GM23338 (cell line): ENCODE results near the gene USPL1. TPM values are rescaled to one million over a fixed set of nuclear protein-coding genes. Genes with fewer than 3 reads are reported as not detected.
"Not testable (repeated sequence)": the region's sequence is repeated elsewhere in the genome, so short reads cannot be mapped to it uniquely, and the experiment has no call there.

Experiments
- ATAC-seq: fragments of 200-7000 bp; cut with Tn5 transposase; 3 replicates; pipeline ENCODE4 v1.9.1; 2020
- DNase-seq: peaks from one replicate; pipeline ENCODE4 v3.0.0-alpha.2; 2015; ENCODE audit warnings: low spot score
- H2AFZ ChIP-seq: fragments of 200-600 bp; sonication (generic); 2 replicates; pipeline ENCODE4 v1.8.0; 2016; ENCODE audit warnings: antibody characterized with exemption, mild to moderate bottlenecking, moderate library complexity
- H3F3A ChIP-seq: fragments of 200-600 bp; sonication (generic); replicated peaks from 2 replicates; pipeline ENCODE4 v1.8.0; 2017; ENCODE audit warnings: antibody characterized with exemption, mixed run types, low read depth
- H3K27ac ChIP-seq: fragments of 200-600 bp; sonication (generic); 2 replicates; pipeline ENCODE4 v1.6.1; 2016; ENCODE audit warnings: low read depth
- H3K27me3 ChIP-seq: fragments of 200-600 bp; sonication (generic); 2 replicates; pipeline ENCODE4 v1.8.0; 2016; ENCODE audit warnings: mild to moderate bottlenecking, mixed run types, moderate library complexity; ENCODE audit not compliant: insufficient read depth
- H3K36me3 ChIP-seq: fragments of 200-600 bp; sonication (generic); 2 replicates; pipeline ENCODE4 v1.8.0; 2016; ENCODE audit warnings: mild to moderate bottlenecking; ENCODE audit not compliant: insufficient read depth
- H3K4me1 ChIP-seq: fragments of 200-600 bp; sonication (generic); 2 replicates; pipeline ENCODE4 v1.8.0; 2016; ENCODE audit warnings: mild to moderate bottlenecking, moderate library complexity; ENCODE audit not compliant: insufficient read depth
- H3K4me2 ChIP-seq: fragments of 200-600 bp; sonication (generic); 2 replicates; pipeline ENCODE4 v1.7.1; 2017; ENCODE audit warnings: mixed run types
- H3K4me3 ChIP-seq: fragments of 200-600 bp; sonication (generic); 2 replicates; pipeline ENCODE4 v1.6.1; 2016; ENCODE audit warnings: mixed run types
- H3K79me2 ChIP-seq: fragments of 200-600 bp; sonication (generic); replicated peaks from 2 replicates; pipeline ENCODE4 v1.8.0; 2017; ENCODE audit warnings: mild to moderate bottlenecking; ENCODE audit not compliant: insufficient read depth
- H3K9me2 ChIP-seq: fragments of 200-600 bp; sonication (generic); 2 replicates; pipeline ENCODE4 v1.8.0; 2017; ENCODE audit not compliant: insufficient read depth
- H4K20me1 ChIP-seq: fragments of 200-600 bp; sonication (generic); replicated peaks from 2 replicates; pipeline ENCODE4 v1.8.0; 2017; ENCODE audit warnings: mild to moderate bottlenecking; ENCODE audit not compliant: insufficient read depth
- H3K27ac Mint-ChIP-seq: 2 replicates; pipeline ENCODE4 v1.8.0; 2020; ENCODE audit warnings: inconsistent platforms, mild to moderate bottlenecking, moderate library complexity, mixed read lengths
- H3K27me3 Mint-ChIP-seq: 3 replicates; pipeline ENCODE4 v1.8.0; 2022; ENCODE audit warnings: low read depth, mild to moderate bottlenecking, moderate library complexity, mixed read lengths, inconsistent platforms; ENCODE audit not compliant: insufficient read depth, poor library complexity
- H3K36me3 Mint-ChIP-seq: 3 replicates; pipeline ENCODE4 v1.8.0; 2021; ENCODE audit warnings: low read depth, mild to moderate bottlenecking, inconsistent platforms, moderate library complexity, mixed read lengths
- H3K4me1 Mint-ChIP-seq: 3 replicates; pipeline ENCODE4 v1.8.0; 2020; ENCODE audit warnings: mild to moderate bottlenecking, inconsistent platforms, mixed read lengths
- H3K4me3 Mint-ChIP-seq: 3 replicates; pipeline ENCODE4 v1.8.0; 2021; ENCODE audit warnings: moderate library complexity, mild to moderate bottlenecking, inconsistent platforms, mixed read lengths
- H3K9me3 Mint-ChIP-seq: 3 replicates; pipeline ENCODE4 v1.8.0; 2020; ENCODE audit warnings: moderate library complexity, mild to moderate bottlenecking, inconsistent platforms, mixed read lengths
- CTCF ChIP-seq, 2 experiments: fragments of 200-600 bp in 1 of 2; sonication (generic) in 1 of 2; conservative IDR thresholded peaks; 2 replicates each; pipeline versions ENCODE4 v1.5.1 to v1.6.1; 2016 to 2017; ENCODE audit warnings: antibody characterized with exemption in 2 of 2, low read depth in 2 of 2, mild to moderate bottlenecking in 2 of 2, moderate library complexity in 1 of 2
- ETS1 ChIP-seq: IDR thresholded peaks from 2 replicates; pipeline ENCODE4 v1.6.1; 2016; ENCODE audit warnings: antibody characterized with exemption
- EZH2 ChIP-seq: fragments of 200-600 bp; sonication (generic); IDR thresholded peaks from one replicate; pipeline ENCODE4 v1.8.0; 2017; ENCODE audit warnings: antibody characterized with exemption, mild to moderate bottlenecking, low read depth; ENCODE audit not compliant: unreplicated experiment
- EZH2phosphoT487 ChIP-seq: fragments of 200-600 bp; sonication (generic); IDR thresholded peaks from one replicate; pipeline ENCODE4 v1.8.1; 2018; ENCODE audit warnings: antibody characterized with exemption; ENCODE audit not compliant: unreplicated experiment
- JUNB ChIP-seq: IDR thresholded peaks from one replicate; pipeline ENCODE4 v1.6.1; 2016; ENCODE audit warnings: antibody characterized with exemption; ENCODE audit not compliant: unreplicated experiment
- REST ChIP-seq: IDR thresholded peaks from one replicate; pipeline ENCODE4 v1.6.1; 2018; ENCODE audit warnings: antibody characterized with exemption; ENCODE audit not compliant: unreplicated experiment
- STAT1 ChIP-seq: IDR thresholded peaks from one replicate; pipeline ENCODE4 v1.6.1; 2016; ENCODE audit warnings: antibody characterized with exemption; ENCODE audit not compliant: unreplicated experiment
- ZNF114 ChIP-seq: fragments of 250-450 bp; sonication (Bioruptor Pico); IDR thresholded peaks from 2 replicates; pipeline ENCODE4 v1.5.0; 2020; ENCODE audit warnings: mild to moderate bottlenecking, moderate library complexity
- ZNF462 ChIP-seq: fragments of 250-450 bp; sonication (Bioruptor Pico); IDR thresholded peaks from 2 replicates; pipeline ENCODE4 v1.5.0; 2020; ENCODE audit warnings: mild to moderate bottlenecking, moderate library complexity
- polyA plus RNA-seq: library from polyadenylated mRNA; unstranded; fragments of >200 nt; fragmentation: Nextera tagmentation; extraction: Ambion mirVana; gene quantifications from 2 replicates; pipeline ENCODE4 v1.2.1, GENCODE V29; 2016
- total RNA-seq: library from RNA; depleted of rRNA; stranded (reverse); fragments of >200 nt; shearing (Covaris generic); gene quantifications from 2 replicates; pipeline ENCODE4 v1.2.3, GENCODE V29; 2014

The USPL1 gene
- total and polyA plus RNA-seq, 2 experiments from 2014 or later, result 12.4 to 24.1 TPM

GRCh38 chr13:30607186-30607585 is 10.5 kb upstream of the USPL1 start:
- not testable (repeated sequence) for H3K27ac ChIP-seq, DNase-seq, H3K4me3 Mint-ChIP-seq, H3K27me3 ChIP-seq, H3K4me1 ChIP-seq, H3K36me3 Mint-ChIP-seq, H3K36me3 ChIP-seq, H3K27ac Mint-ChIP-seq, H3K79me2 ChIP-seq, H3K9me2 ChIP-seq, H3K27me3 Mint-ChIP-seq, H2AFZ ChIP-seq, H3K9me3 Mint-ChIP-seq, ATAC-seq, H3K4me3 ChIP-seq, H3K4me2 ChIP-seq, H4K20me1 ChIP-seq, H3F3A ChIP-seq
- H3K4me1 Mint-ChIP-seq, result peaks cover 17% of the 10 kb centered on the region

- H3K4me3 ChIP-seq, result no peak overlapping the region
- no peaks in the 10 kb centered on the region for H3K9me2 ChIP-seq
- H3K4me1 Mint-ChIP-seq, result peaks cover 17% of the 10 kb centered on the region
- H4K20me1 ChIP-seq, result peaks cover 3% of the 10 kb centered on the region; the same call in 1 of the 2 replicates
- no peak overlapping the region for H3K4me3 Mint-ChIP-seq
- peaks cover 4% of the 10 kb centered on the region for H3K27me3 Mint-ChIP-seq
- no peaks in the 10 kb centered on the region for H3F3A ChIP-seq
- peaks cover 7% of the 10 kb centered on the region; the same call in 1 of the 2 replicates for H3K79me2 ChIP-seq
- no peak for TF ChIP-seq REST
- no peak for TF ChIP-seq ZNF462 (CRISPR knock-in tag)
- TF ChIP-seq JUNB, result no peak
- TF ChIP-seq ETS1, result no peak
- no peak for TF ChIP-seq CTCF (conservative IDR thresholded peaks at IDR 0.05; ENCODE audit: low read depth in 2 of 2)
- TF ChIP-seq ZNF114 (CRISPR knock-in tag), result no peak
- no peak for TF ChIP-seq EZH2phosphoT487
- TF ChIP-seq STAT1, result no peak
- TF ChIP-seq EZH2, result no peak
- H3K27me3 ChIP-seq, result no peaks in the 10 kb centered on the region
- no peaks in the 10 kb centered on the region for H3K9me3 Mint-ChIP-seq
- H3K27ac Mint-ChIP-seq, result no peak overlapping the region
- H3K36me3 Mint-ChIP-seq, result no peaks in the 10 kb centered on the region; the same call in 2 of the 3 replicates
- ATAC-seq (no peak), DNase-seq (no peak)
- no peak overlapping the region for H3K27ac ChIP-seq
- H3K4me1 ChIP-seq, result no peaks in the 10 kb centered on the region
- H3K36me3 ChIP-seq, result no peaks in the 10 kb centered on the region
- H3K4me2 ChIP-seq, result no peak overlapping the region
- H2AFZ ChIP-seq, result no peak overlapping the region
Measured at GRCh38 chr13:30607908-30608307, 9.8 kb upstream of the USPL1 start.
